Mesendoderm (in vitro differentiated cells): ENCODE results near the gene DMRT1.

Experiments used
- DNase-seq: peaks from one replicate; pipeline ENCODE4 v3.0.0; 2013
- H2AK5ac ChIP-seq: 2 replicates; pipeline ENCODE4 v1.6.1; 2013; ENCODE audit warnings: low read length, inconsistent platforms
- H2BK120ac ChIP-seq: 2 replicates; pipeline ENCODE4 v1.6.1; 2013; ENCODE audit warnings: low read depth, mild to moderate bottlenecking, low read length, moderate library complexity, mixed read lengths
- H2BK15ac ChIP-seq: replicated peaks from 2 replicates; pipeline ENCODE4 v1.6.1; 2013; ENCODE audit warnings: low read depth, mild to moderate bottlenecking, moderate library complexity
- H2BK5ac ChIP-seq: 2 replicates; pipeline ENCODE4 v1.6.1; 2013; ENCODE audit warnings: low read length, inconsistent platforms
- H3K18ac ChIP-seq: 2 replicates; pipeline ENCODE4 v1.6.1; 2013; ENCODE audit warnings: mild to moderate bottlenecking, low read length, mixed read lengths
- H3K23ac ChIP-seq: one replicate; pipeline ENCODE4 v1.6.1; 2013; ENCODE audit warnings: low read length
- H3K27ac ChIP-seq: 2 replicates; pipeline ENCODE4 v1.5.1; 2013; ENCODE audit warnings: low read depth, mild to moderate bottlenecking, inconsistent platforms, low read length, moderate library complexity
- H3K27me3 ChIP-seq: 2 replicates; pipeline ENCODE4 v1.6.1; 2013; ENCODE audit warnings: low read length, control low read depth, mild to moderate bottlenecking, inconsistent platforms; ENCODE audit not compliant: insufficient read depth, poor library complexity
- H3K36me3 ChIP-seq: 2 replicates; pipeline ENCODE4 v1.6.1; 2013; ENCODE audit warnings: low read length, inconsistent platforms; ENCODE audit not compliant: control insufficient read depth, insufficient read depth
- H3K4ac ChIP-seq: one replicate; pipeline ENCODE4 v1.6.1; 2013; ENCODE audit warnings: low read depth, mild to moderate bottlenecking, low read length, moderate library complexity
- H3K4me1 ChIP-seq: 2 replicates; pipeline ENCODE4 v1.6.1; 2013; ENCODE audit warnings: low read depth, low read length, inconsistent platforms; ENCODE audit not compliant: control insufficient read depth
- H3K4me2 ChIP-seq: 2 replicates; pipeline ENCODE4 v1.6.1; 2013; ENCODE audit warnings: low read length
- H3K4me3 ChIP-seq: 2 replicates; pipeline ENCODE4 v1.5.1; 2013; ENCODE audit warnings: mild to moderate bottlenecking, low read length
- H3K56ac ChIP-seq: one replicate; pipeline ENCODE4 v1.6.1; 2013; ENCODE audit warnings: low read length
- H3K79me1 ChIP-seq: 2 replicates; pipeline ENCODE4 v1.6.1; 2013; ENCODE audit warnings: low read length, inconsistent platforms
- H3K79me2 ChIP-seq: 2 replicates; pipeline ENCODE4 v1.6.1; 2013; ENCODE audit warnings: mild to moderate bottlenecking, low read length; ENCODE audit not compliant: control insufficient read depth, insufficient read depth
- H3K9ac ChIP-seq: 2 replicates; pipeline ENCODE4 v1.6.1; 2013; ENCODE audit warnings: low read length, inconsistent platforms
- H4K5ac ChIP-seq: one replicate; pipeline ENCODE4 v1.6.1; 2013; ENCODE audit warnings: low read length
- H4K8ac ChIP-seq: one replicate; pipeline ENCODE4 v1.6.1; 2013; ENCODE audit warnings: low read depth, mild to moderate bottlenecking, control low read depth, low read length, moderate library complexity
- WGBS: extraction: QIAGEN DNeasy Blood & Tissue Kit; methylation state at CpG from one replicate; pipeline ENCODE4 v1.1.7; 2013; ENCODE audit warnings: low lambda C conversion rate, missing lambda C conversion rate; ENCODE audit not compliant: insufficient coverage; ENCODE audit errors: extremely low coverage; 5-methylcytosine and 5-hydroxymethylcytosine counted together

DMRT1 gene

DNA sequence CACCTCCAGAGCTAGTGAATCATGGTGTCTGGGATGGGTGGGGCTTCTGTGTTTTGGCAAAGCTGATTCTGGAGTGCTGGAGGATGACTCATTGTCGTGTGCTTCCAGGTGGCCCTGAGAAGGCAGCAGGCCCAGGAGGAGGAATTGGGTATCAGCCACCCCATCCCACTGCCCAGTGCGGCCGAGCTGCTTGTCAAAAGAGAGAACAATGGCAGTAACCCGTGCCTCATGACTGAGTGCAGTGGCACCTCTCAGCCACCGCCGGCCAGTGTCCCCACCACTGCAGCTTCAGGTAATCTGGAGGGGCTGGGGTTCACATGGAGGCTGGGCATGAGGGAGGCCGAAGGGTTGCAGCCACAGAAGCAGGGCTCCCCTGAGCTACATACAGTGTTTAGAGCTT, 5.4 kb downstream of the DMRT1 start:
- no peak overlapping the region for H3K4me2 ChIP-seq
- H3K79me1 ChIP-seq: no peaks in the 10 kb centered on the region
- H2BK120ac ChIP-seq: no peak overlapping the region
- H3K9ac ChIP-seq: no peak overlapping the region
- no peak overlapping the region for H3K18ac ChIP-seq
- H2AK5ac ChIP-seq: no peak overlapping the region
- WGBS: no CpG with 5 or more reads among the region's 7 CpGs
- H4K8ac ChIP-seq: no peak overlapping the region
- H3K56ac ChIP-seq: no peak overlapping the region
- no peak overlapping the region for H3K23ac ChIP-seq
- no peak overlapping the region for H2BK15ac ChIP-seq
- no peak overlapping the region for H2BK5ac ChIP-seq
- H3K27me3 ChIP-seq: peaks cover 11% of the 10 kb centered on the region
- peaks cover 3% of the 10 kb centered on the region for H3K4me1 ChIP-seq
- H3K27ac ChIP-seq: no peak overlapping the region
- no peak overlapping the region for H4K5ac ChIP-seq
- H3K36me3 ChIP-seq: no peaks in the 10 kb centered on the region
- peak; percentile 76 for DNase-seq
- H3K4me3 ChIP-seq: no peak overlapping the region
- no peak overlapping the region for H3K4ac ChIP-seq
- H3K79me2 ChIP-seq: no peaks in the 10 kb centered on the region

- Histone ChIP-seq H3K79me2 (no peaks in the 10 kb centered on the region), H3K27ac (no peak overlapping the region), H2BK120ac (no peak overlapping the region), H3K4me3 (no peak overlapping the region), H3K36me3 (no peaks in the 10 kb centered on the region), H2AK5ac (no peak overlapping the region), H3K9ac (no peak overlapping the region), H3K79me1 (no peaks in the 10 kb centered on the region), H3K27me3 (peaks cover 9% of the 10 kb centered on the region), H4K8ac (no peak overlapping the region), H3K4me2 (no peak overlapping the region), H4K5ac (no peak overlapping the region), H3K56ac (no peak overlapping the region), H2BK5ac (no peak overlapping the region), H2BK15ac (no peak overlapping the region), H3K18ac (no peak overlapping the region), H3K4ac (no peak overlapping the region), H3K4me1 (peaks cover 3% of the 10 kb centered on the region), H3K23ac (no peak overlapping the region)
- no peak for DNase-seq
- WGBS: no CpG with 5 or more reads among the region's 6 CpGs
These were observed 6.0 kb downstream of the DMRT1 start for GRCh38 chr9:847505-847904.

DNA sequence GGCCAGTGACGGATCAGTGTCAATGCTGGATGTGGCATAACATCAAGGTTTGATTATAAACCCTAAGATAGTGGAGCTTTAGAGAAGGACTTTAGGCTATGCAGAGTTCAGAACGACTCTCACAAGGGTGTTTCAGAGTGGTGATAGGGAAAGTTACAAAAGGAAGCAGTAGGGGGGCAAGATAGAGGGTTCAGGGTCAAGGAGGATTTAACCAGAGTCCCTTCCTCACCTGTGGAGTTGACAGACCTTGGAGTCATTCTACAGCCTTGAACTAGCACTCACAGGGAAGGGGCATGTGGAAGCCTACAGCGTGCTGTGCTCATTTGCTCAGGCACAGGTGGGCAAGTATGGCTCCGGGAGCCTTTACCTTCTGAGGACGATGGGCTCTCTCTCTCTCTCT, 7.9 kb downstream of the DMRT1 start:
- Histone ChIP-seq H3K79me2 (no peaks in the 10 kb centered on the region), H3K56ac (no peak overlapping the region), H3K4me2 (no peak overlapping the region), H4K5ac (no peak overlapping the region), H2AK5ac (no peak overlapping the region), H3K4me3 (no peak overlapping the region), H3K4ac (no peak overlapping the region), H3K36me3 (no peaks in the 10 kb centered on the region), H3K79me1 (no peaks in the 10 kb centered on the region), H3K27me3 (no peaks in the 10 kb centered on the region), H2BK15ac (no peak overlapping the region), H2BK5ac (no peak overlapping the region), H3K27ac (no peak overlapping the region), H3K18ac (no peak overlapping the region), H3K4me1 (peaks cover 3% of the 10 kb centered on the region), H3K9ac (no peak overlapping the region), H3K23ac (no peak overlapping the region), H2BK120ac (no peak overlapping the region), H4K8ac (no peak overlapping the region)
- no CpG with 5 or more reads among the region's 5 CpGs for WGBS
- DNase-seq: peak; percentile 70

DNA sequence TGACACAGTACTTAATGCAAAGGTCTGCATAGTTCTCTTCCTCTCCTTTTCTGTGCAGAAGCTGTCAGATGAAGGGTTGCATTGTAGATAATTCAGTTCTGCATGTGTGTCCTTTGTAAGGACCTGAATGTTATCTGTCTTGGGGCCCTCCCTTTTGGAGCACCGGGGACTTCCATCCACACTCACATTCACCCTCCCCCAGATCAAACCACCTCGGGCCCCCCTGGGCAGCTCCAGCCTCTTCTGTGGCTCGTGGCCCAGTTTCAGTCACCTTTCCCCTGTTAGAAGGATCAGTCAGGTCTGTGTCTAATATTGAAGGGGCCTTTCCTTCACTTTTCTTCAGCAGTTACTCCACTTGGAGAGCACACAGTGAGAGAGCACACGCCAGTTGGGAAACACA, 11.0 kb downstream of the DMRT1 start:
- Histone ChIP-seq H4K5ac (no peak overlapping the region), H3K9ac (no peak overlapping the region), H3K4me2 (no peak overlapping the region), H3K4me1 (peaks cover 3% of the 10 kb centered on the region), H3K36me3 (no peaks in the 10 kb centered on the region), H3K79me2 (no peaks in the 10 kb centered on the region), H3K27ac (no peak overlapping the region), H3K56ac (no peak overlapping the region), H3K4ac (no peak overlapping the region), H3K79me1 (no peaks in the 10 kb centered on the region), H2BK15ac (no peak overlapping the region), H3K18ac (no peak overlapping the region), H3K23ac (no peak overlapping the region), H2BK5ac (no peak overlapping the region), H3K4me3 (no peak overlapping the region), H2BK120ac (no peak overlapping the region), H2AK5ac (no peak overlapping the region), H3K27me3 (no peaks in the 10 kb centered on the region), H4K8ac (no peak overlapping the region)
- no CpG with 5 or more reads among the region's 4 CpGs for WGBS
- DNase-seq: no peak

DNA sequence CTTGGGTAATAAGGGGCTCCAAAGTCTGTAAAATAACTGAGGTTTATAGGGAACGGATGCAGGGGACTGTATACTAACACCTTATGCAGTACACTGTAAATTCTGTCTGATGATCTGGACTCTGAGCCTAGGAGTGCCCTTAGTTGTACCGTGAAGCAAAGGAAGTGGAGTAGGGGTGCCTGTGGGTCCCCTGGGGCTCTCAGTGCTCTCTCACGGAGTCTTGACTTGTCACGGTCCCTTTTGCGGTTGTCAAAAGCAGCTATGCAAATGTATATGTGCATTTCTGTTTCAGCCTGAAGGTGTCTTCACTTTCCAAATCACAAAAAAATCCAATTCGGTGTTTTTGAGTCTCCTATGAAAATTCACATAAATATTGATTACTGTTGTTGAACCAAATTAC, 17.8 kb downstream of the DMRT1 start:
- no peak overlapping the region for H2BK120ac ChIP-seq
- no peaks in the 10 kb centered on the region for H3K4me1 ChIP-seq
- H3K79me1 ChIP-seq: no peaks in the 10 kb centered on the region
- no peak overlapping the region for H4K8ac ChIP-seq
- H3K27me3 ChIP-seq: no peaks in the 10 kb centered on the region
- no peak overlapping the region for H3K9ac ChIP-seq
- no peak overlapping the region for H2AK5ac ChIP-seq
- no peaks in the 10 kb centered on the region for H3K79me2 ChIP-seq
- WGBS: no CpG with 5 or more reads among the region's 6 CpGs
- no peak overlapping the region for H3K27ac ChIP-seq
- no peak for DNase-seq
- no peak overlapping the region for H3K4me2 ChIP-seq
- H2BK5ac ChIP-seq: no peak overlapping the region
- H3K56ac ChIP-seq: no peak overlapping the region
- H3K36me3 ChIP-seq: no peaks in the 10 kb centered on the region
- no peak overlapping the region for H3K4me3 ChIP-seq
- no peak overlapping the region for H4K5ac ChIP-seq
- no peak overlapping the region for H3K23ac ChIP-seq
- H2BK15ac ChIP-seq: no peak overlapping the region
- no peak overlapping the region for H3K4ac ChIP-seq
- no peak overlapping the region for H3K18ac ChIP-seq

- Histone ChIP-seq H4K5ac (no peak overlapping the region), H3K4me1 (no peaks in the 10 kb centered on the region), H3K4me3 (no peak overlapping the region), H2BK120ac (no peak overlapping the region), H3K9ac (no peak overlapping the region), H3K4me2 (no peak overlapping the region), H2AK5ac (no peak overlapping the region), H3K4ac (no peak overlapping the region), H3K27ac (no peak overlapping the region), H2BK5ac (no peak overlapping the region), H3K79me1 (no peaks in the 10 kb centered on the region), H2BK15ac (no peak overlapping the region), H4K8ac (no peak overlapping the region), H3K27me3 (no peaks in the 10 kb centered on the region), H3K18ac (no peak overlapping the region), H3K23ac (no peak overlapping the region), H3K79me2 (no peaks in the 10 kb centered on the region), H3K36me3 (no peaks in the 10 kb centered on the region), H3K56ac (no peak overlapping the region)
- no CpG with 5 or more reads among the region's 4 CpGs for WGBS
- no peak for DNase-seq
These were observed 19.2 kb downstream of the DMRT1 start for GRCh38 chr9:860706-861105.
